ENCODE results near the gene PRSS50.

DNA sequence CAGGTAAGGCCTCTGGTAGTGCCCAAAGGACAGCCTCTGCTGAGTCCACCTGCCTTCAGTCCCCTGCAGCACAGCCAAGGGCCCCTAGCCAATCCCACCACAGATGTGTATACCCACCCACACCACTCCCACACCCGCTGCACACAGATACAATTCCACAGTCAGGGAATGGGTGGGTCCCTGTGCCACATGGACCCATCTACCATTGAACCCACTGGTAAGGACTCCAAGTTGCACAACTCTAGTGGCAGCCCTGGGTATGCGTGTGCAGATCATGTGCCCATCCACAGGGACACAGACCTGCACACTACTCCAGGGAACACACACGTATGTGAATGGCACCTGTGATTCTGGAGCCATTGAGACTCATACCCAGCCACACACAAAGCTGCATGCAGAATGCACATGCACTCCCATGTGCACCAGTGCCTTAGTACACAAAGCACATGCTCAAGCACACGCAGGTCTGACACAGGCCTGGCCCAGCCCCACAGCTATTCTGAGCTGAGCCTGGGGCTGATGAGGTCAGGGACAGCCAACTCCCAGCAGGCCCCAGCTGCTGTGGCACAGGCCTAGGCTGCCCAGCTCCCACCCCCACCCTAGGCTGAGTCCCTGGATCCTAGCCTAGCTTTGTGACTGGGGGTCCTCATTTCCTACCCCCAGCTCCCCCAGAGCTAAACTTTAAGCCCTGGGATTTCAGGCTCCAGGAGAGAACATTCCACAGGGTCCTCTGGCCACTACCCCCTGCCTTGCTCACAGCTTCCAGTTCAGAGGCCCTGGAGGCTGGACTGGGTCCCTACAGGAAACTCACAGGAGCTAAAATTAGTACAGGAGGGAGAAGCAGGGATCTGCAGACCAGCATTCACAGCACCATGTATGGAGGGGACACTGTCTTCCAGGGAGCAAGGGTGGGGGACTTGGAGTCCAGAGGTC, 21.4 kb downstream of the PRSS50 start:
- TF ChIP-seq, protein P1, sequence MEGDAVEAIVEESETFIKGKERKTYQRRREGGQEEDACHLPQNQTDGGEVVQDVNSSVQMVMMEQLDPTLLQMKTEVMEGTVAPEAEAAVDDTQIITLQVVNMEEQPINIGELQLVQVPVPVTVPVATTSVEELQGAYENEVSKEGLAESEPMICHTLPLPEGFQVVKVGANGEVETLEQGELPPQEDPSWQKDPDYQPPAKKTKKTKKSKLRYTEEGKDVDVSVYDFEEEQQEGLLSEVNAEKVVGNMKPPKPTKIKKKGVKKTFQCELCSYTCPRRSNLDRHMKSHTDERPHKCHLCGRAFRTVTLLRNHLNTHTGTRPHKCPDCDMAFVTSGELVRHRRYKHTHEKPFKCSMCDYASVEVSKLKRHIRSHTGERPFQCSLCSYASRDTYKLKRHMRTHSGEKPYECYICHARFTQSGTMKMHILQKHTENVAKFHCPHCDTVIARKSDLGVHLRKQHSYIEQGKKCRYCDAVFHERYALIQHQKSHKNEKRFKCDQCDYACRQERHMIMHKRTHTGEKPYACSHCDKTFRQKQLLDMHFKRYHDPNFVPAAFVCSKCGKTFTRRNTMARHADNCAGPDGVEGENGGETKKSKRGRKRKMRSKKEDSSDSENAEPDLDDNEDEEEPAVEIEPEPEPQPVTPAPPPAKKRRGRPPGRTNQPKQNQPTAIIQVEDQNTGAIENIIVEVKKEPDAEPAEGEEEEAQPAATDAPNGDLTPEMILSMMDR (conservative IDR thresholded peaks at IDR 0.05 in 1 of 2, IDR thresholded peaks at IDR 0.05 in 1 of 2; ENCODE audit: extremely low read depth in 1 of 2, insufficient read depth in 1 of 2, low read depth in 1 of 2, low read length in 2 of 2) = no peak
- TF ChIP-seq EZH2 (IDR thresholded peaks at IDR 0.05; ENCODE audit: borderline replicate concordance, low read length) = no peak

Measured in mammary epithelial cell (primary cell).